HG03565 (cell line): ENCODE results near the gene NLN.
"Not testable (repeated sequence)": the region's sequence is repeated elsewhere in the genome, so short reads cannot be mapped to it uniquely, and the experiment has no call there.

ENCODE experiments used
- ATAC-seq: cut with Tn5 transposase; IDR thresholded peaks from one replicate; pipeline ENCODE4 v1.9.1; 2021; ENCODE audit warnings: mild to moderate bottlenecking, moderate library complexity; ENCODE audit not compliant: unreplicated experiment

Gene NLN

DNA sequence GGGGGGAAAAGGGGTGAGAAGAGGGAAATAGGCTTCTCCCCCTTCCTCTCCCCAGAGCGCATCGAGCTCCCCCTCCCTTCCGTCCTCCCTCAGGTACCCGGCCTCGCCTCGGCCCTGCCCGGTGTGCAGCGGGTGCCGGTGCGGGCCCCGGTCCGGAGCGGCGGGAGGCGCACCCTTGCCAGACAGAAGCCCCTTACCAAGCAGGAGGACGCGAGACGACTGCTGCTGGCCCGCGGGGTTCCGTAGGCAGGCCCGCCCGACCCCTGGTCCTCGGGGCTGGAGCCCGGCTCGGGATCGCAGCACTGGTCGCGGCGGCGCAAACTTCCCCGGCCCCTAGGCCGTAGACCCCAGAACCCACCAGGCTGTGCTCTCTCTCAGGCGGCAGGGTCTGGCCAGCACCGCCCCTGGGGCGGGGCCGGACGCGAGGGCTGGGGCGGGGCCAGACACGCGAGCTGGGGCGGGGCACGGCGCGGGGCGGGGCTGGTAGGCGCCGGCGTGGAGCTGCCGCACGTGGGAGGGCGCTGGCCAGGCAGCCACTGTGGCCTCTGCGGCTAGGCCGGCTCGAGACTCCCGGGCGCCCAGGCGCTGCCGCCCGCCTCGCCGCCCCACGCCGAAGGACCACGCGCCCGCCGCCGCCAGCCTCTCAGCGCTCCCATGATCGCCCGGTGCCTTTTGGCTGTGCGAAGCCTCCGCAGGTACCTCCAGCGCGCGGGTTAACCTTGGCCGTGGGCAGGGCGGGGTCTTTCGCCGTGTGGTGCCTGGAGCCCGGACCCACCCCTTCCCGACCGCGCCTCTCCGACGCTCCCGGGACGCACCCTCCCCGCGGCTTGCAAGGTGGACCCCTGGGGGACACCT, at the start of gene NLN, which contains the start of gene SGTB:
NLN (plus strand) TSS at position 486 of the 855 bp plus-strand sequence; CDS start at position 655, 169 bp downstream.
SGTB (minus strand) TSS at position 390 of the 855 bp plus-strand sequence. CDS start 1,302 bp downstream, outside the sequence.
- ATAC-seq: peak; percentile 67

DNA sequence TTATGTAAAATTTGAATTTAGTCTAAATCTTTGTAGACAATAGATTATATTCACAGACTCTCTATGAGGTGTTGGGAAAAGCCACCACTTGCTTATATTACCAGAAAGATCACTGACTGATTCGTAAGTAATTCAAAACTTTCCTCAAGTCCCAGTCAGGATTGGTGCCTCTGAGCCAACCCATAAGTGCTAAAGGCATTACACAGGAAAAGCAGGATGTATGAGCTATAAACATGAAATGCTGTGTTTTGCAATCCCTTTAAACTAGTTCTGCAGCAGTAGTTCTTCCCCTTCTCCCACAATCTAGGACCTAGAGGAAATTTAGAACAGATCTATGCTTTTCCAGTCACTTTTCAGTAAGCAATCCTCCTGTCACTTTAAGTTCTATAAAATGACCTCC, 49.2 kb upstream of the NLN start:
- ATAC-seq: no peak

GRCh38 chr5:65674749-65675148, 47.3 kb upstream of the NLN start:
- no peak for ATAC-seq

- ATAC-seq: not testable (repeated sequence)
Measured at GRCh38 chr5:65676056-65676455, 45.9 kb upstream of the NLN start.

GRCh38 chr5:65682148-65682547, 39.9 kb upstream of the NLN start:
- ATAC-seq: no peak

- no peak for ATAC-seq
Measured at GRCh38 chr5:65693121-65693520, 28.9 kb upstream of the NLN start.

DNA sequence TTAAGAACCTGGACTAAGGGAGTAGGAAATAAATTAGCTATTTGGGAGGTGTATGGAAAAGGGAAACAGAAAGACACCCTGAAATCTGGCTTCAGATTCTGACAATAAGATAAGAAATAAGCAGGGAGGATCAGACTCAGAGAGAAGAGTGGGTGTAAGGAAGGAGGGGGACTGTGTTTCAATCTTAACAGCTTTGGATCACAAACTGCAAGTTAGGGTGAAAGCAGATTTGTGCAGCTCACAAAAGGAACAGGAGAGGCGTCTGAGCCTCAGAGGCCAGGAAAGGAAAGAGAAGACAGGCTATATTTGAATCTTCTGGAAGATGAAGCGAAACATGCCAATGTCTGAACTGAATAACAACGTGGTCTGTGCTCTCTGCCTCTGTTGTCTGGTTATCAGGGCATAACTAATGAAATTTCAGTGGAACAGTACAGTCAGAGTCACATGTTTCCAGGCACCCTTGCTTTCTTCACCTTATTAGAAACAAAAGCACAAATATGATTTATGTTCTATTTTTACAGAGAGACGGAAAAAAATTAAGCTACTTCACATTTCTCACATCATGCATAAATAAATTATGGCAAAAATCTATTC, 26.7 kb upstream of the NLN start:
- no peak for ATAC-seq

GRCh38 chr5:65695896-65696295, 26.1 kb upstream of the NLN start:
- no peak for ATAC-seq

GRCh38 chr5:65696892-65697291, 25.1 kb upstream of the NLN start:
- ATAC-seq: no peak

DNA sequence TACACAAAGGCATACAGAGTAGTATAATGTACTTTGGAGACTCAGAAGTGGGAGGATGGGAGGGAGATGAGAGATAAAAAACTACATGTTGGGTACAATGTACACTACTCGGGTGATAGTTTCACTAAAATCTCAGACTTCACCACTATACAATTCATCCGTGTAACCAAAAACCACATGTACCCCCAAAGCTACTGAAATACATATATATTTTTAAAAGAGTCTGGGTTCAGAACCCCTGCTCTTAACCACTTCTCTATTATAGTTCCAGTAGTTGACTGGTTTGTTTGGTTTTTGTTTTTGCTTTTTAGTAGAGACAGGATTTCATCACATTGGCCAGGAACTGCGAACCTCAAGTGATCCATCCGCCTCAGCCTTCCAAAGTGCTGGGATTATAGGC, 22.7 kb upstream of the NLN start:
- ATAC-seq: peak; percentile 44

- no peak for ATAC-seq
Measured at GRCh38 chr5:65702036-65702435, 20.0 kb upstream of the NLN start.

DNA sequence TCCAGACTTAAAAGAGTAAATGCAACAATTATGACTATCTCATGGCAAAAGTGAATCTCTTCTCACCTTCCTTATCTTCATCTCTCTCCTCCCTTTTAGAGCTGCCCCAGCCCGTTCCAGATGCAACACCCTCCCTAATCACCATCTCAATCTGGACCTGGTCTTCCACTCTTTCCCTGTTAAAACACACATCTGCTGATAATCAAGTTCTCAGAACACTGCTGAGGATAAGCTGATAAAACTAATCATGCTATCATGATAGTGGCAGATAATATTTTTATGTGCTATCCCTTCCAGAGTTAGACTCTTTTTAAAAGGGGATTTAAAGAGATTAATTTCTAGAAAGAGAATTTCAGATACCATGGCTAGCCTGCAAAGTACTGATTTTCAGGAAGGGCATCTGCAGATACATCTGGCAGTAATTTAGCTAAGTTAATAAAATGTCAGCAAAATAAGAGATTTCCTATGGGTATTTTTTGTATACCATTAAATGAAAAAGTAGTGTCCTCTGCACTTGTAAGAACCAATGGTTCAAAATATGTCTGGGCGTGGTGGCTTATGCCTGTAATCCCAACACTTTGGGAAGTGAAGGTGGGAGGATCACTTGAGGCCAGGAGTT, 17.3 kb upstream of the NLN start:
- no peak for ATAC-seq

DNA sequence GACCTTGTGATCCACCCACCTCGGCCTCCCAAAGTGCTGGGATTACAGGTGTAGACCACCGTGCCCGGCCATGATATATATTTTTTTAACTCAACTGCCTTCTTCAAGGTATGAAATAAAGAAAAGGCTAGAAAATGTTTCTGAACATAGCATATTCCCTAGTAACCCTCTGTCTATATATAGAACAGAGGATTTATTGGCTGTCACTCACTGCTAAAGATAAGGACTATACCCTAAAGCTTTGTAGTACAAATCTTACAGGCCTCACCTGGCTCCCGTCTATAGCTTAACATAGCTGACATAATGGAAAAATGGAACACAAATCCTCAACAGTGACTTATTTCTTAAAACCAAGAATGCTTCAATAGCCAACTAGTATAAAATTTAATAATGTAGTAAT, 14.3 kb upstream of the NLN start:
- ATAC-seq: no peak

GRCh38 chr5:65708145-65708544, 13.9 kb upstream of the NLN start:
- no peak for ATAC-seq

DNA sequence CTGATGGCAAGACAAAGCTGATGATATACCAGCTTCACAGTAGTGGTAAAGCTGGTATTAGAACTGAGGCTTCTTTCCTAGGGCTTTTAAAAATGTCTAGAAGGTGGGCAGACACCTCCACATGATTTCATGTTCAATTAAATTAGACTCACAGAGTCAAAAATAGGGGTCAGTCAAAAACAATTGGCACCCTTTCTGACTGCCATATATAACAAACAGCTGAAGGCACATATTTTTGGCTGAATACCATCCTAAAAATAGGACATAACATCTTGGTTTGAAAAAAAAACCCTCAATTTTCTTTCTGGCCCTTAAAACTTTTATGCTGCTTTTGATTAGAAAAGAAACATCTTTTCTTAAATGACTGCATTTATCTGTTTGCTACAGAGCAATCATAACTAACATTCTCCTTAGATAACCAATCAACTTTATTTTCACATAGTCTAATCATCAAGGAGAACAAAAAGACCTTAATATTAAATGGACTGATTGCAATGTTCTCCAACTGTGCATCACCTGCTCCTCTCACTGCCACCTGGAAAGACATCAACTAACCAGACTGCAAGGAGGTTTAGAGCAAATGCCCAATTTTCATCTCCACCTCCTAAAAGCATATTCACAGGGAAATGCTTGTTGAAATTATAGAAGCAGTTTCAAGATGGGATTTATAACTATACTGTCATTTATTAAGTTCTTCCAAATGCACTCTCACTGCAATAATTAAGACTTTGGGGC, 3.3 kb upstream of the NLN start:
- no peak for ATAC-seq

DNA sequence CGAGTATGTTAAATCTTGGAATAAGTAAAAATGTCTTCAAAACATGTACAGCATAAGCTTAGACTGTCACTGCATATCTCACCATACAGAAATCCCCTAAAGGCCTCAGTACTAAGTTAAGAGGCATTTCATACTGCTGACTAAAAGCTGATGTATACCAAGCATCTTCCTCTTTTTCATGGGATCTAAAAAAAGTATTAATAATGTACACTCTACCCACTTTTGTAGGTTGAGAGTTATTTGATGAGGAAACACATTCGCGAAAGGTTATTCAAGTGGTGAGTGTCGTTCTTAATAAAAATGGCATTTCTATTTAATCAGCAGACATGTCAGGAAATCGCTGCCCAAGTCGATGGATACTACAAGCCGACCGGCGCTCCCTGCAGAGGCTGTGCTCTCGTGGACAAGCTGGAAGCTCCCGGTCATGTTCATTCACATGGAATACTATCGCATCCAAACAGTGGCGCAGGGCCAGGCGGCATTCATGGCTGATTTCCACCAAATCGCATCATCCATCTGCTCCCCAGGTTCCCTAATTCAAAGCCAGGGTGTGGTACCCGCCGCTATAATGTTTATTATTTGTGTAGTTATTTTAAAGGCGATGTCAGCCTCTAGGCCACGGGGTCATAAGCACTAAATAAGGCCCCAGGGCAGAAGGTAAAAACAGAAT, 820 bp upstream of the NLN start:
- peak; percentile 31 for ATAC-seq

DNA sequence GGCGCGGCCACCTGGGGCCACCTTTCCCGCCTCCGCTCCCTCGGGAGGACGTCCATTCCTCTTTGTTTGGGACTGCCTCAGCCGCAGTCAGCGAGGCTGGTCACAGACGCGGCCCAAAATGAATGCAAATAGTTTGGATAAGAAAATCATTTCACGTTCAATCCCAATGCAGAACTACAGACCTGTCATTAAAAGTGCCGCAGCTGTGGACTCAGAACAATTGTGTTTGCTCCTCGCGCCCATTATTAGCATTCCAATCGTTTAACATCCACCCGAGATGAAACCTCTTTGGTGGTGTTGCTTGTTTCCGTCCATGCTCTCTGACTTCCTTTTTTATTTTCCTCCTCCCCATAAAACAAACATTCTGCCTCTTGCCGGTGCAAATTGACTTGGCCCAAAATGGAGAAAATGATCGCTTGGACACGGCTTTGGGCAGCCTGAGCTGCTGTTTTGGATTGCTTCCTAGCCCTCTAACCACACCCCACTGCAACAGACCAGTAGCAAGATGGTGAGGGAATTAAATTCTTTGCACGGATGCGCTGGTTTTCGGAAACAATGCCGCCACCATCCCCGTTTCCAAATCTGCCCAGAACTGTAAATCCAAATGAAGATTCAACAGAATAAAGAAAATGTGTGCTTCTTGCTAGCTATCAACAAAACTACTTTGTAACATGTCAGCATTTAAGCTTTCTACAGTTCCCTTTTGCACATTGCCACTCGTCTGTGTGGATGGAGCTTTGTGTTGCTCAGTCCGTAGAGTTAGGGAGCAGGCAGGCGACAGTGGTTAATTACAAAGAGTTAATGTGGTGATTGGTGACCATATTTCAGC, 784 bp downstream of the NLN start:
- peak; percentile 0 for ATAC-seq

GRCh38 chr5:65727491-65728156, 5.6 kb downstream of the NLN start:
- ATAC-seq: no peak

DNA sequence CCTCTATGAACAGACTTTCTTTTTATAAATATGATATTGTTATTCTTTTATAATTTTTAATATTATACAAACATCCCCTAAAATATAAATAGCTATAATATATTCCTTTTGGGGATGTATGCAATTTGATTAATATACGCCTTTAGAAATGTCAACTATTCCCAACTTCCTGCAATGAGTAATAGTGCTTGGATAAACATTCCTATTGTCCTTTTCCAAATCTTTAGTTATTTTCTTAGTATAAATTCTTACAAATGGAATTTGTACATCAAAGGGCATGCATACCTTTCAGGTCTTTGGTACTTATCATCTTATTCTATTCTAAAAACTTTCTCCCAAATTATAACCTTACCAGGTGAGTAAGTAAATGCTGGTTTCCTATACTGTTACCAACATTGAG, 6.2 kb downstream of the NLN start:
- ATAC-seq: no peak
